ENCODE measurements around the gene ZNF429.
"Not testable (repeated sequence)": the region's sequence is repeated elsewhere in the genome, so short reads cannot be mapped to it uniquely, and the experiment has no call there.

The ZNF429 gene

GRCh38 chr19:21513651-21514050 lies 8.2 kb downstream of the ZNF429 start:
- no peak for DNase-seq (ENCODE audit: low read depth)

GRCh38 chr19:21519488-21519887 lies 14.1 kb downstream of the ZNF429 start:
- no peak for DNase-seq (ENCODE audit: low read depth)

GRCh38 chr19:21532904-21533303 lies 27.5 kb downstream of the ZNF429 start:
- no peak for DNase-seq (ENCODE audit: low read depth)

- not testable (repeated sequence) for DNase-seq (ENCODE audit: low read depth)
Measured at GRCh38 chr19:21536741-21537290, 31.4 kb downstream of the ZNF429 start.

- DNase-seq (ENCODE audit: low read depth), result no peak
Measured at GRCh38 chr19:21559444-21559843, 54.0 kb downstream of the ZNF429 start.

- no peak for DNase-seq (ENCODE audit: low read depth)
Measured at GRCh38 chr19:21564406-21564805, 59.0 kb downstream of the ZNF429 start.

GRCh38 chr19:21566073-21566472 lies 60.7 kb downstream of the ZNF429 start:
- DNase-seq (ENCODE audit: low read depth), result no peak

- not testable (repeated sequence) for DNase-seq (ENCODE audit: low read depth)
Measured at GRCh38 chr19:21567806-21568205, 62.4 kb downstream of the ZNF429 start.

- peak; percentile 40 for DNase-seq (ENCODE audit: low read depth)
Measured at GRCh38 chr19:21568816-21569493, 63.6 kb downstream of the ZNF429 start.

- no peak for DNase-seq (ENCODE audit: low read depth)
Measured at GRCh38 chr19:21569494-21569865, 64.1 kb downstream of the ZNF429 start.

GRCh38 chr19:21571316-21571715 lies 65.9 kb downstream of the ZNF429 start:
- DNase-seq (ENCODE audit: low read depth), result no peak

GRCh38 chr19:21574607-21575006 lies 69.2 kb downstream of the ZNF429 start:
- no peak for DNase-seq (ENCODE audit: low read depth)

GRCh38 chr19:21576481-21576880 lies 71.1 kb downstream of the ZNF429 start:
- DNase-seq (ENCODE audit: low read depth), result no peak

GRCh38 chr19:21580101-21580500 lies 74.7 kb downstream of the ZNF429 start:
- no peak for DNase-seq (ENCODE audit: low read depth)

GRCh38 chr19:21580818-21581217 lies 75.4 kb downstream of the ZNF429 start:
- no peak for DNase-seq (ENCODE audit: low read depth)

GRCh38 chr19:21581646-21582240 lies 76.3 kb downstream of the ZNF429 start:
- no peak for DNase-seq (ENCODE audit: low read depth)

- no peak for DNase-seq (ENCODE audit: low read depth)
Measured at GRCh38 chr19:21584537-21584936, 79.1 kb downstream of the ZNF429 start.

GRCh38 chr19:21585281-21585890 lies 80.0 kb downstream of the ZNF429 start:
- no peak for DNase-seq (ENCODE audit: low read depth)

GRCh38 chr19:21586311-21587116 lies 81.1 kb downstream of the ZNF429 start:
- DNase-seq (ENCODE audit: low read depth), result no peak

- no peak for DNase-seq (ENCODE audit: low read depth)
Measured at GRCh38 chr19:21587117-21587461, 81.7 kb downstream of the ZNF429 start.

GRCh38 chr19:21587549-21587948 lies 82.1 kb downstream of the ZNF429 start:
- no peak for DNase-seq (ENCODE audit: low read depth)

- no peak for DNase-seq (ENCODE audit: low read depth)
Measured at GRCh38 chr19:21588065-21588601, 82.7 kb downstream of the ZNF429 start.

Measured in fibroblast of the conjunctiva (primary cell).